DND-41 (cell line): ENCODE results near the gene MKLN1.

Source experiments
- ATAC-seq: fragments of 200-7000 bp; cut with Tn5 transposase; 3 replicates; pipeline ENCODE4 v1.9.1; 2021; ENCODE audit warnings: low read depth; ENCODE audit not compliant: insufficient read depth
- DNase-seq: peaks from one replicate; pipeline ENCODE4 v3.0.0-alpha.2; 2020
- H2AFZ ChIP-seq: 2 replicates; pipeline ENCODE4 v1.6.0; 2012; ENCODE audit warnings: low read depth, low read length
- H3K27ac ChIP-seq: 2 replicates; pipeline ENCODE4 v1.5.1; 2012; ENCODE audit warnings: low read length, inconsistent platforms
- H3K27me3 ChIP-seq: fragments of 200-600 bp; sonication (generic); 2 replicates; pipeline ENCODE4 v1.6.0; 2012; ENCODE audit warnings: low read length, mild to moderate bottlenecking, inconsistent platforms; ENCODE audit not compliant: insufficient read depth, poor library complexity
- H3K36me3 ChIP-seq: 2 replicates; pipeline ENCODE4 v1.5.1; 2012; ENCODE audit warnings: low read length, inconsistent platforms; ENCODE audit not compliant: insufficient read depth
- H3K4me1 ChIP-seq: 2 replicates; pipeline ENCODE4 v1.5.1; 2012; ENCODE audit warnings: mild to moderate bottlenecking, low read length; ENCODE audit not compliant: insufficient read depth
- H3K4me2 ChIP-seq: 2 replicates; pipeline ENCODE4 v1.6.0; 2012; ENCODE audit warnings: mild to moderate bottlenecking, moderate library complexity, low read length, inconsistent platforms; ENCODE audit not compliant: insufficient read depth
- H3K4me3 ChIP-seq, 2 experiments: fragments of 200-600 bp in 1 of 2; shearing (Covaris generic) in 1 of 2; 2 replicates each; pipeline ENCODE4 v1.5.1; 2012 to 2016; ENCODE audit warnings: inconsistent platforms in 2 of 2, low read length in 2 of 2, mild to moderate bottlenecking in 2 of 2, low read depth in 1 of 2, moderate library complexity in 1 of 2
- H3K79me2 ChIP-seq: 2 replicates; pipeline ENCODE4 v1.6.0; 2012; ENCODE audit warnings: low read length, inconsistent platforms; ENCODE audit not compliant: insufficient read depth
- H3K9ac ChIP-seq: 2 replicates; pipeline ENCODE4 v1.6.0; 2012; ENCODE audit warnings: low read depth, mild to moderate bottlenecking, inconsistent platforms, low read length, moderate library complexity
- H3K9me3 ChIP-seq: 2 replicates; pipeline ENCODE4 v1.5.1; 2012; ENCODE audit warnings: low read length, moderate library complexity, mild to moderate bottlenecking, inconsistent platforms; ENCODE audit not compliant: insufficient read depth, severe bottlenecking
- H4K20me1 ChIP-seq: 2 replicates; pipeline ENCODE4 v1.6.0; 2012; ENCODE audit warnings: low read length; ENCODE audit not compliant: insufficient read depth
- CTCF ChIP-seq: IDR thresholded peaks from 2 replicates; pipeline ENCODE4 v1.5.1; 2012; ENCODE audit warnings: borderline replicate concordance, low read length, moderate library complexity, mild to moderate bottlenecking; ENCODE audit not compliant: poor library complexity, severe bottlenecking; ENCODE audit errors: extremely low read depth
- EZH2 ChIP-seq: IDR thresholded peaks from 3 replicates; pipeline ENCODE4 v1.6.1; 2012; ENCODE audit warnings: borderline replicate concordance, low read depth, mild to moderate bottlenecking, moderate library complexity, low read length, inconsistent platforms; ENCODE audit not compliant: severe bottlenecking

MKLN1 gene

GRCh38 chr7:131336956-131337355 is 9.3 kb downstream of the MKLN1 start:
- H3K36me3 ChIP-seq = peaks cover 6% of the 10 kb centered on the region; the same call in 1 of the 2 replicates
- no peak for DNase-seq
- H4K20me1 ChIP-seq = peaks cover 10% of the 10 kb centered on the region; the same call in 1 of the 2 replicates

GRCh38 chr7:131338173-131338572 is 10.5 kb downstream of the MKLN1 start:
- Histone ChIP-seq H4K20me1 (peaks cover 21% of the 10 kb centered on the region; the same call in 1 of the 2 replicates), H3K4me3 (no peak overlapping the region), H3K27me3 (no peaks in the 10 kb centered on the region), H3K36me3 (peaks cover 3% of the 10 kb centered on the region; the same call in 1 of the 2 replicates), H3K4me1 (no peaks in the 10 kb centered on the region), H3K9me3 (peaks cover 14% of the 10 kb centered on the region), H3K4me2 (no peak overlapping the region), H3K27ac (no peak overlapping the region), H2AFZ (no peak overlapping the region), H3K9ac (no peak overlapping the region), H3K79me2 (peaks cover 99% of the 10 kb centered on the region)
- no peak for TF ChIP-seq EZH2
- TF ChIP-seq CTCF = peak; percentile 26
- DNase-seq (no peak), ATAC-seq (no peak)

More at GRCh38 chr7:131336956-131337355, 9.3 kb downstream of the MKLN1 start:
- no peaks in the 10 kb centered on the region for H3K4me1 ChIP-seq
- H3K79me2 ChIP-seq = peaks cover 98% of the 10 kb centered on the region
- H3K4me2 ChIP-seq = no peak overlapping the region
- H3K27ac ChIP-seq = no peak overlapping the region
- no peaks in the 10 kb centered on the region for H3K27me3 ChIP-seq
- no peak for ATAC-seq
- no peak overlapping the region for H3K9ac ChIP-seq
- peaks cover 14% of the 10 kb centered on the region for H3K9me3 ChIP-seq
- H2AFZ ChIP-seq = no peak overlapping the region
- TF ChIP-seq CTCF = no peak
- TF ChIP-seq EZH2 = no peak
- H3K4me3 ChIP-seq = no peak overlapping the region

- ATAC-seq (no peak), DNase-seq (no peak)
- H3K27ac ChIP-seq = no peak overlapping the region
- H3K9me3 ChIP-seq = peaks cover 14% of the 10 kb centered on the region
- TF ChIP-seq CTCF (no peak), EZH2 (no peak)
- peaks cover 24% of the 10 kb centered on the region; the same call in 1 of the 2 replicates for H4K20me1 ChIP-seq
- H3K36me3 ChIP-seq = 0 out of 2 replicates have a peak, but pooled peaks cover 3% of the 10 kb centered on the region
- H3K27me3 ChIP-seq = no peaks in the 10 kb centered on the region
- H2AFZ ChIP-seq = no peak overlapping the region
- no peak overlapping the region for H3K4me2 ChIP-seq
- no peak overlapping the region for H3K9ac ChIP-seq
- no peaks in the 10 kb centered on the region for H3K4me1 ChIP-seq
- H3K4me3 ChIP-seq = no peak overlapping the region
- H3K79me2 ChIP-seq = peaks cover 100% of the 10 kb centered on the region
Observed at GRCh38 chr7:131338691-131339390, 11.2 kb downstream of the MKLN1 start.
